H1 (cell line): Measurements from ENCODE around the gene BARHL1. TPM values are rescaled to one million over a fixed set of nuclear protein-coding genes. Genes with fewer than 3 reads are reported as not detected.

ENCODE experiments used
- CTCF ChIA-PET: fragments of 300-600 bp; sonication (Branson Sonifier 250); formaldehyde crosslinking; loops from one replicate; lab custom pipeline; 2021; ENCODE audit not compliant: partially characterized antibody; lab: Charles Lee
- POLR2A ChIA-PET: fragments of 300-600 bp; sonication (Branson Sonifier 250); formaldehyde crosslinking; loops from one replicate; lab custom pipeline; 2021; ENCODE audit warnings: inconsistent platforms; ENCODE audit not compliant: partially characterized antibody; lab: Charles Lee
- DNase-seq, 2 experiments: peaks; one replicate each; pipeline versions ENCODE4 v3.0.0 to v3.0.0-alpha.2; 2010 to 2022; ENCODE audit warnings: low spot score in 2 of 2, low read depth in 1 of 2, mixed read lengths in 1 of 2
- FAIRE-seq: peaks from 2 replicates; lab custom pipeline; 2011; peaks lifted over from hg19 to GRCh38; lab: Jason Lieb, UNC
- H2AFZ ChIP-seq: 2 replicates; pipeline ENCODE4 v1.8.1; 2012; ENCODE audit warnings: low read length, inconsistent platforms
- H2AK5ac ChIP-seq: 2 replicates; pipeline ENCODE4 v1.6.1; 2013; ENCODE audit warnings: low read depth, low read length
- H2BK120ac ChIP-seq: replicated peaks from 2 replicates; pipeline ENCODE3; 2013; ENCODE audit warnings: low read depth, low read length, inconsistent platforms
- H2BK12ac ChIP-seq: 2 replicates; pipeline ENCODE4 v1.6.1; 2013; ENCODE audit warnings: low read depth, low read length
- H2BK15ac ChIP-seq: 2 replicates; pipeline ENCODE4 v1.6.1; 2013; ENCODE audit warnings: low read length
- H2BK20ac ChIP-seq: 2 replicates; pipeline ENCODE4 v1.6.1; 2013; ENCODE audit warnings: low read length
- H2BK5ac ChIP-seq: 2 replicates; pipeline ENCODE4 v1.6.1; 2013; ENCODE audit warnings: low read depth, low read length
- H3K14ac ChIP-seq: 2 replicates; pipeline ENCODE4 v1.6.1; 2013; ENCODE audit warnings: inconsistent platforms; ENCODE audit not compliant: insufficient read length
- H3K18ac ChIP-seq: 2 replicates; pipeline ENCODE4 v1.6.1; 2013; ENCODE audit warnings: low read length; ENCODE audit errors: extremely low read depth
- H3K23ac ChIP-seq: 2 replicates; pipeline ENCODE4 v1.6.1; 2013; ENCODE audit warnings: inconsistent platforms; ENCODE audit not compliant: insufficient read length
- H3K23me2 ChIP-seq: 2 replicates; pipeline ENCODE4 v1.6.1; 2013; ENCODE audit warnings: low read depth, low read length
- H3K27ac ChIP-seq: 2 replicates; pipeline ENCODE4 v1.6.1; 2011; ENCODE audit warnings: low read depth, low read length, inconsistent platforms
- H3K27me3 ChIP-seq, 4 experiments: replicated peaks in 1 of 4; 1 replicate in 1 of 4; 2 replicates in 3 of 4; pipeline versions ENCODE4 v1.6.1 to v1.8.1; 2011 to 2013; ENCODE audit warnings: low read length in 3 of 4, mild to moderate bottlenecking in 3 of 4, inconsistent platforms in 2 of 4, mixed read lengths in 2 of 4, moderate library complexity in 1 of 4; ENCODE audit not compliant: control insufficient read depth in 3 of 4, insufficient read depth in 3 of 4; ENCODE audit errors: extremely low read depth in 1 of 4
- H3K36me3 ChIP-seq, 4 experiments: 2 replicates each; pipeline versions ENCODE4 v1.6.1 to v1.8.1; 2011 to 2013; ENCODE audit warnings: mild to moderate bottlenecking in 4 of 4, low read length in 3 of 4, moderate library complexity in 2 of 4, control low read depth in 1 of 4, inconsistent platforms in 1 of 4; ENCODE audit not compliant: insufficient read depth in 4 of 4, control insufficient read depth in 2 of 4
- H3K4ac ChIP-seq: replicated peaks from 2 replicates; pipeline ENCODE3; 2013; ENCODE audit warnings: low read length, low read depth, mixed read lengths, inconsistent platforms; ENCODE audit not compliant: insufficient read length
- H3K4me1 ChIP-seq, 4 experiments: replicated peaks in 1 of 4; 1 replicate in 1 of 4; 2 replicates in 3 of 4; pipeline versions ENCODE4 v1.6.1 to v1.8.1; 2011 to 2013; ENCODE audit warnings: low read length in 3 of 4, inconsistent platforms in 2 of 4, mixed read lengths in 1 of 4; ENCODE audit not compliant: insufficient read depth in 4 of 4, control insufficient read depth in 3 of 4
- H3K4me2 ChIP-seq, 2 experiments: 2 replicates each; pipeline versions ENCODE4 v1.6.1 to v1.8.1; 2011 to 2013; ENCODE audit warnings: low read depth in 2 of 2, low read length in 2 of 2, control low read depth in 1 of 2, inconsistent platforms in 1 of 2, mild to moderate bottlenecking in 1 of 2; ENCODE audit not compliant: insufficient read depth in 1 of 2
- H3K4me3 ChIP-seq, 4 experiments: fragments of 200-600, 300-600 bp in 1 of 4; sonication (generic), shearing (Covaris generic), sonication (Bioruptor Twin) in 1 of 4; 2 replicates each; pipeline versions ENCODE4 v1.5.1 to v1.8.1; 2011 to 2016; ENCODE audit warnings: low read length in 4 of 4, low read depth in 3 of 4, control low read depth in 2 of 4, inconsistent platforms in 2 of 4, mild to moderate bottlenecking in 2 of 4, mixed read lengths in 1 of 4, moderate library complexity in 1 of 4; ENCODE audit not compliant: insufficient read depth in 2 of 4; ENCODE audit errors: extremely low read depth in 1 of 4
- H3K56ac ChIP-seq: replicated peaks from 2 replicates; pipeline ENCODE3; 2013; ENCODE audit warnings: low read depth, mild to moderate bottlenecking, mixed read lengths, low read length, inconsistent platforms; ENCODE audit not compliant: insufficient read length
- H3K79me1 ChIP-seq: 2 replicates; pipeline ENCODE4 v1.6.1; 2013; ENCODE audit warnings: low read depth, low read length, control low read depth
- H3K79me2 ChIP-seq, 2 experiments: 2 replicates each; pipeline versions ENCODE4 v1.6.1 to v1.8.1; 2012 to 2013; ENCODE audit warnings: low read length in 2 of 2, mild to moderate bottlenecking in 2 of 2, inconsistent platforms in 1 of 2; ENCODE audit not compliant: insufficient read depth in 2 of 2, control insufficient read depth in 1 of 2
- H3K9ac ChIP-seq, 4 experiments: replicated peaks in 1 of 4; 1 replicate in 1 of 4; 2 replicates in 3 of 4; pipeline versions ENCODE4 v1.6.1 to v1.8.1; 2011 to 2013; ENCODE audit warnings: low read depth in 3 of 4, low read length in 3 of 4, control low read depth in 2 of 4, mild to moderate bottlenecking in 2 of 4, moderate library complexity in 2 of 4, inconsistent platforms in 1 of 4; ENCODE audit errors: extremely low read depth in 1 of 4
- H3K9me3 ChIP-seq, 2 experiments: 2 replicates each; pipeline versions ENCODE4 v1.6.1 to v1.8.1; 2012 to 2013; ENCODE audit warnings: mild to moderate bottlenecking in 2 of 2, moderate library complexity in 2 of 2, control low read depth in 1 of 2, inconsistent platforms in 1 of 2, low read depth in 1 of 2, low read length in 1 of 2, mixed read lengths in 1 of 2; ENCODE audit not compliant: insufficient read depth in 2 of 2
- H4K20me1 ChIP-seq, 2 experiments: replicated peaks in 1 of 2; 2 replicates each; pipeline versions ENCODE3 to v1.8.1; 2011 to 2013; ENCODE audit warnings: inconsistent platforms in 2 of 2, low read length in 2 of 2, mild to moderate bottlenecking in 1 of 2; ENCODE audit not compliant: insufficient read depth in 2 of 2, control insufficient read depth in 1 of 2
- H4K5ac ChIP-seq: 2 replicates; pipeline ENCODE4 v1.6.1; 2013; ENCODE audit warnings: low read length, low read depth, mixed read lengths, inconsistent platforms; ENCODE audit not compliant: insufficient read length
- H4K8ac ChIP-seq: 2 replicates; pipeline ENCODE4 v1.8.0; 2013; ENCODE audit warnings: mild to moderate bottlenecking, moderate library complexity, low read length, inconsistent platforms; ENCODE audit not compliant: insufficient read depth; ENCODE audit errors: extremely low read depth
- H4K91ac ChIP-seq: replicated peaks from 2 replicates; pipeline ENCODE3; 2013; ENCODE audit warnings: low read length, mixed read lengths, inconsistent platforms; ENCODE audit not compliant: insufficient read length
- MAFK ChIP-seq: IDR thresholded peaks from 2 replicates; pipeline ENCODE4 v1.6.1; 2012; ENCODE audit warnings: low read depth, mild to moderate bottlenecking, improper control_type of control experiment, low read length
- SUZ12 ChIP-seq: fragments of 200-600 bp; sonication (generic); IDR thresholded peaks from 2 replicates; pipeline ENCODE4 v1.6.1; 2012; ENCODE audit warnings: mild to moderate bottlenecking, inconsistent platforms, low read length, moderate library complexity, mixed read lengths
- WGBS, 2 experiments: shearing (Covaris generic) in 1 of 2; methylation state at CpG; one replicate each; pipeline versions ENCODE4 v1.1.6 to v1.1.7; 2013 to 2015; ENCODE audit warnings: low lambda C conversion rate in 2 of 2, mixed read lengths in 2 of 2, inconsistent platforms in 1 of 2, low coverage in 1 of 2, missing lambda C conversion rate in 1 of 2; ENCODE audit not compliant: insufficient replicate concordance in 2 of 2, insufficient coverage in 1 of 2, insufficient read length in 1 of 2; ENCODE audit errors: extremely low coverage in 1 of 2, missing lambda C conversion rate in 1 of 2; 5-methylcytosine and 5-hydroxymethylcytosine counted together
- polyA plus RNA-seq, 7 experiments: library from polyadenylated mRNA; depleted of rRNA in 3 of 7; stranded (reverse) in 5 of 7; unstranded in 2 of 7; fragments of >200 nt in 5 of 7; fragments of 200-250 nt in 2 of 7; gene quantifications; 1 replicate in 5 of 7; 2 replicates in 1 of 7; 4 replicates in 1 of 7; pipeline versions ENCODE4 v1.2.1 to v1.2.3, GENCODE V29; 2011 to 2013; ENCODE audit warnings: missing spikeins in 2 of 7, mixed read lengths in 2 of 7
- total RNA-seq: library from RNA; stranded (reverse); fragmentation: NEBNext Ultra II Directional; extraction: Animal tissue kit (Norgen Biotek cat#: 25700); gene quantifications from 2 replicates; pipeline ENCODE4 v1.2.1, GENCODE V29; 2021

BARHL1 gene
- total and polyA plus RNA-seq, 2 of the 8 experiments (the other 6 are each of a cell fraction or from before 2014, with no cell fraction given): not detected

GRCh38 chr9:132588098-132588497, 5.7 kb downstream of the BARHL1 start:
- Histone ChIP-seq H4K91ac (no peak overlapping the region), H3K36me3 (peaks cover 0 to under 1% (median 0%) of the 10 kb centered on the region in 4 experiments; a peak in 1 of 8 replicates), H4K20me1 (peaks cover 2 to 26% of the 10 kb centered on the region in 2 experiments), H3K27ac (no peak overlapping the region), H3K23ac (no peak overlapping the region), H3K56ac (no peak overlapping the region), H2AFZ (no peak overlapping the region), H3K4me3 (peak overlapping the region in 3 of 4 experiments; percentile 10 to 65 (median 45); a peak in 2 of 8 replicates), H3K79me1 (no peaks in the 10 kb centered on the region), H4K5ac (no peak overlapping the region), H2BK5ac (no peak overlapping the region), H3K27me3 (peaks cover 68 to 80% (median 76%) of the 10 kb centered on the region in 4 experiments), H2BK20ac (peak overlapping the region; percentile 93), H2AK5ac (0 out of 2 replicates have a peak overlapping the region, but pooled peaks have one; percentile 94), H3K4me2 (peak overlapping the region in 1 of 2 experiments; percentile 89; a peak in 2 of 4 replicates), H3K9me3 (no peaks in the 10 kb centered on the region), H3K4ac (no peak overlapping the region), H3K14ac (no peak overlapping the region), H2BK12ac (peak overlapping the region; percentile 92; the same call in 1 of the 2 replicates), H2BK15ac (no peak overlapping the region), H3K9ac (no peak overlapping the region), H4K8ac (no peak overlapping the region; the same call in 1 of the 2 replicates), H3K4me1 (peaks cover 1 to 77% (median 49%) of the 10 kb centered on the region in 4 experiments), H3K18ac (peak overlapping the region; percentile 60; the same call in 1 of the 2 replicates), H2BK120ac (no peak overlapping the region), H3K23me2 (peaks cover 17% of the 10 kb centered on the region), H3K79me2 (no peaks in the 10 kb centered on the region)
- DNase-seq (no peak), FAIRE-seq (no peak)
- 42% methylated on average over 12 of the region's 12 CpGs; no CpG with 5 or more reads in 1 of the 2 experiments for WGBS, 2 experiments
- CTCF ChIA-PET: interaction anchor here (1.1 kb wide), 1 partner anchor 12 kb away, joined by 3 read pairs; no protein-coding TSS in a partner anchor
- TF ChIP-seq MAFK: no peak
- peak; percentile 39 for TF ChIP-seq SUZ12
- POLR2A ChIA-PET: interaction anchor here (2.9 kb wide), 1 partner anchor 82 kb away, joined by 10 read pairs; the partner anchor contains the start of genes DDX31 and GTF3C4
